SH-SY5Y (cell line): Measurements from ENCODE around the gene ARL8B.

Source experiments
- GATA2 ChIP-seq: IDR thresholded peaks from 2 replicates; pipeline ENCODE4 v1.6.1; 2011; ENCODE audit warnings: mild to moderate bottlenecking, low read depth, low read length
- GATA3 ChIP-seq: IDR thresholded peaks from 2 replicates; pipeline ENCODE4 v1.6.1; 2011; ENCODE audit warnings: low read depth, mild to moderate bottlenecking, low read length, moderate library complexity

- TF ChIP-seq GATA2 (no peak), GATA3 (no peak)
These were observed 10.0 kb upstream of the ARL8B start for GRCh38 chr3:5112043-5112442.
